Large intestine (tissue), 3 donors: Measurements from ENCODE around the gene PPP4R4. TPM values are rescaled to one million over a fixed set of nuclear protein-coding genes. Genes with fewer than 3 reads are reported as not detected.
"Not testable (repeated sequence)": the region's sequence is repeated elsewhere in the genome, so short reads cannot be mapped to it uniquely, and the experiment has no call there.

Experiments used
- DNase-seq, 2 donors: peaks; one replicate each; pipeline versions ENCODE4 v3.0.0 to v3.0.0-alpha.2; 2013
- H3K27ac ChIP-seq: one replicate; pipeline ENCODE4 v1.5.1; 2013; ENCODE audit warnings: low read length
- H3K27me3 ChIP-seq: 2 replicates; pipeline ENCODE4 v1.6.1; 2013; ENCODE audit warnings: low read length; ENCODE audit not compliant: control insufficient read depth, insufficient read depth
- H3K36me3 ChIP-seq: 2 replicates; pipeline ENCODE4 v1.6.1; 2013; ENCODE audit warnings: low read length; ENCODE audit not compliant: control insufficient read depth, insufficient read depth
- H3K4me1 ChIP-seq: one replicate; pipeline ENCODE4 v1.6.1; 2013; ENCODE audit warnings: low read length; ENCODE audit not compliant: control insufficient read depth, insufficient read depth
- H3K4me3 ChIP-seq: one replicate; pipeline ENCODE4 v1.5.1; 2013; ENCODE audit warnings: low read length
- H3K9me3 ChIP-seq: one replicate; pipeline ENCODE4 v1.6.1; 2013; ENCODE audit warnings: mild to moderate bottlenecking, low read depth, low read length, moderate library complexity; ENCODE audit not compliant: control insufficient read depth
- WGBS: methylation state at CpG from one replicate; pipeline ENCODE4 v1.1.5; 2013; ENCODE audit warnings: low lambda C conversion rate; ENCODE audit not compliant: insufficient coverage; 5-methylcytosine and 5-hydroxymethylcytosine counted together
- polyA plus RNA-seq: library from polyadenylated mRNA; unstranded; fragments of 120-200 nt; gene quantifications from one replicate; pipeline ENCODE4 v1.2.1, GENCODE V29; 2013

PPP4R4 gene
- polyA plus RNA-seq, 1 donor = 0.16 TPM

DNA sequence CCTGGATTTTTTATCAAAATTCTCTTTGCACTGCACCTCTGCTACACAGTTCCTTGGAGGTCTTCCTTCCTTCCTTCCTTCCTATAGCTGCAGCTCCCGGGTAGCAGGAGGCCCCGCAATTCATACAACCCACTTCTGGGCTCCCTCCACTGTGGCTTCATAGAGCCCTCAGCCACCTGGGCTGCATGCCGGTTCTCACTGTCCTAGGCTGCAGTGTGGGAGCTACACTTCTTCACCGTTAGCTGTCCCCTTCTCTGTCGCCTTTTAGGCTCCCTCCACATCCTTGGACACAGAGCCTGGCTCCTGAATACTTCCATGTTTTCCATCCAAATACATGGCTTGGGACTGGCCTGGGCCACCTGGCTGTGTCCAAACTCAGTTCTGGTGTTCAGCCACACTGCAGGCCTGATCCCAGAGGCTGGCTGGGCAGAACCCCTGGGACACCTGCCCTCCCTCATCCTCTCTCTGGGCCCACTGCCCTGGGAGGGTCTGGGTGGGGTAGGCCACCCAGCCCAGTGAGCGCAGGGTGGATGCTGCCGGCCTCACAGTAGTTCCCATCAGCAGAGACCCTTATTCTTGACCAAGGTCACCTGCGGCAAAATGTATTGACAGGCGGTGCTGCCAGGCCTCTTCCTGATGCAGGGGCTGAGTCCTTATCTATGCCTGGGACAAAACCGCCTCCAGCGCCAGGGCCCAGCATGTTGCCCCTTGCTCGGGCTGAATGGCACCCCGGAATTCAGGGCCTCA is 117.2 kb downstream of the PPP4R4 start:
- peaks cover 21% of the 10 kb centered on the region for H3K4me1 ChIP-seq
- no peaks in the 10 kb centered on the region for H3K9me3 ChIP-seq
- no peak for DNase-seq
- H3K36me3 ChIP-seq = no peaks in the 10 kb centered on the region
- no peaks in the 10 kb centered on the region for H3K27me3 ChIP-seq
- no peak overlapping the region for H3K27ac ChIP-seq
- H3K4me3 ChIP-seq = no peak overlapping the region
- WGBS = no CpG with 5 or more reads among the region's 13 CpGs

DNA sequence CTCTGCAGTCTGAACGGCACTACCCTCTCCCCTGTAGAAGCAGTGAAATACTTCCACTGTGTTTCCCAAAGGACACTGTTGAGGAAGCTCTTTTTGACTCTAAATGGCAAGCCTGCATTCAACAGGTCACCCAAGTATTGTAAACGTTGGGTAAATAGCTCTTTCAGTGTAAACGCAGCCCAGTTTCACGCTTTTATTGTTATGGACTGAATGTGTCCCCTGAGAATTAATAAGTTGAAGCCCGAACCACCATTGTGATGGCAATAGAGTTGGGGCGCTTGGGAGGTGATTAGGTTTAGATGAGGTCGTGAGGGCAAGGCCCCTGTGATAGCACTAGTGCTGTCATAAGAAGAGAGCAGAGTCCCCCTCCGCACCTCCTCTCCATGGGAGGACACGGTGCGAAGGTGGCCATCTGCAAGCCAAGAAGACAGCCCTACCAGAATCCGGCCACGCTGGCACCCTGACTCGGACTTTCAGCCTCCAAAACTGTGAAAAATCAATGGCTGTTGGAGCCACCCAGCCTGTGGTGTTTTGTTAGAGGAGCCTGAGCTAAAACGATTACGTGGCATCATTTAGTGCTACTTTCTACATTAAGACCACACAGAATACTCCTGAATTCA is 117.9 kb downstream of the PPP4R4 start:
- 60% methylated on average over 1 of the region's 15 CpGs for WGBS
- Histone ChIP-seq H3K27me3 (no peaks in the 10 kb centered on the region), H3K27ac (no peak overlapping the region), H3K9me3 (no peaks in the 10 kb centered on the region), H3K4me3 (no peak overlapping the region), H3K4me1 (peaks cover 21% of the 10 kb centered on the region), H3K36me3 (no peaks in the 10 kb centered on the region)
- DNase-seq = no peak

DNA sequence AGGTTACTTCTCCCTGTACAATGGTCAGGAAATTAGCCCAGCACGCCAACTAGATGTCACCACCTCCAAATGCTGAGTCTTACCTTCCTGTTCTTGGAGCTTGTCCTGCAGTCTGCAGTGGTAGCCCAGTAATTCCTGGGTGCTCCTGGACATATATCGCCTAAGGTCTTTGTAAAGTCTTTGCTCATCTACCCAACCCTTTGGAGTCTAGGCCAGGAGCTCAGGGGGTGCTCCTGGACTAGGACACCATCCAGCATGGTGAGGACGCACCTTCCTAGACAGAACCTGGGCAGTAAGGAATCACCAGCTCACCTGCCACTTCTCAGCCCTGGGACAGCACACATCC is 118.4 kb downstream of the PPP4R4 start:
- WGBS = no CpG with 5 or more reads among the region's 3 CpGs

DNA sequence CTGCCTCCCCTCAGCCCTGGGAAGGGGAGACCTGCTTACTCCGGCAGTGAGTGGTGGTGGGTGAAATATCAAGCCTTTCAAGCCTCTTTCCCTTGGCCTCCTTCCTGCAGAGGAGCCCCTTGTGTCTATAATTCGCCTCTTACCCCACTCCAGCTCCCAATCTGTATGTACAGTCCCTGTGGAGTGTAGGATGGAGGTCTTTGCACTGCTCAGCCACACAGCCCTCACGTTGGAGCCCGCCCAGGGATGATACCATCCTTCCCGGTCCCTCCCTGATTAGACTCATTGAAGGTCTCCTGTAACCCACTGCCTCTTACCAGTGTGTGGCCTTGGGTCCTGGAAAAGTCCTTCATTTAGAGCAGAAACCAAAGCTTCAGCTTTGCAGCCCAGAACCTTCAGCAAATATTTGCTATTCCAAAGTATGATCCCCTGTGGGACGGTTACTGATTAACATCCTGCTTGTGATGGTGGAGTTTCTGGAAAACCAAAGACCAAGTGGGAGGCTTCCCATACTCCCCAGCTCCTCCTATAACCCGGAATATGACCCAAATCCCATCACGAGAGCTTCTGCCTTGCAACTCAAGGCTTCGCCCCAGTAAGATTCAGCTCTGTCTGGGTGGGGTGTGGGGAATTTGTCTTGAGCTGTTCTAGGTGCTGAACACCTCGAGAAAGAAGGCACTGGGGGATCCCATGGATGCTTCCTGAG is 118.9 kb downstream of the PPP4R4 start, which contains the start of gene SERPINA10:
SERPINA10 (minus strand) TSS at position 397 of the 706 bp plus-strand sequence. CDS start 2,675 bp downstream, outside the sequence.
- Histone ChIP-seq H3K4me1 (peaks cover 21% of the 10 kb centered on the region), H3K27ac (peak within 1 kb of the TSS; percentile 41), H3K9me3 (no peaks in the 10 kb centered on the region), H3K27me3 (no peaks in the 10 kb centered on the region), H3K36me3 (no peaks in the 10 kb centered on the region), H3K4me3 (no peak within 1 kb of the TSS)
- DNase-seq = peak in 1 of 2 donors; percentile 69
- WGBS = no CpG with 5 or more reads among the region's 10 CpGs

More for the DNA sequence above, 118.4 kb downstream of the PPP4R4 start:
- H3K36me3 ChIP-seq = no peaks in the 10 kb centered on the region
- H3K9me3 ChIP-seq = no peaks in the 10 kb centered on the region
- no peak overlapping the region for H3K4me3 ChIP-seq
- H3K4me1 ChIP-seq = peaks cover 21% of the 10 kb centered on the region
- H3K27ac ChIP-seq = peak overlapping the region; percentile 6
- peak in 1 of 2 donors; percentile 13 for DNase-seq
- H3K27me3 ChIP-seq = no peaks in the 10 kb centered on the region

DNA sequence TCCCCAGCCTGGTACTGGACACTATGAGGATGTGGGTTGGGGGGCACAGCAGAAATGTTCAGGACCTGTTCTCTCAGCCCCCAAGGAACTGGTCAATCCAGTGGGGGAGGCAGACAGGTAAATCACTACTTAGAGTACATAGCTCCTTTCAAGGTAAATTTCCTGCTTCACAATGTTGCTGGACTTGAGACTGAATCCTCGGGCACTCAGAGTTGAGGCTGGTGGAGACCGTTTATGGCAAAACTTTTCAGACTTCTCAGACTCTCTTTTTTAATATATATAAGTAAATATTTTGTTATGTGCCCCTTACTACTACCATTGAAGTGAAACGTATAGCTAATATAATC is 119.4 kb downstream of the PPP4R4 start:
- no peak overlapping the region for H3K4me3 ChIP-seq
- no CpG with 5 or more reads among the region's 3 CpGs for WGBS
- no peaks in the 10 kb centered on the region for H3K36me3 ChIP-seq
- H3K27ac ChIP-seq = peak overlapping the region; percentile 41
- peaks cover 21% of the 10 kb centered on the region for H3K4me1 ChIP-seq
- DNase-seq = no peak
- H3K9me3 ChIP-seq = no peaks in the 10 kb centered on the region
- H3K27me3 ChIP-seq = no peaks in the 10 kb centered on the region

DNA sequence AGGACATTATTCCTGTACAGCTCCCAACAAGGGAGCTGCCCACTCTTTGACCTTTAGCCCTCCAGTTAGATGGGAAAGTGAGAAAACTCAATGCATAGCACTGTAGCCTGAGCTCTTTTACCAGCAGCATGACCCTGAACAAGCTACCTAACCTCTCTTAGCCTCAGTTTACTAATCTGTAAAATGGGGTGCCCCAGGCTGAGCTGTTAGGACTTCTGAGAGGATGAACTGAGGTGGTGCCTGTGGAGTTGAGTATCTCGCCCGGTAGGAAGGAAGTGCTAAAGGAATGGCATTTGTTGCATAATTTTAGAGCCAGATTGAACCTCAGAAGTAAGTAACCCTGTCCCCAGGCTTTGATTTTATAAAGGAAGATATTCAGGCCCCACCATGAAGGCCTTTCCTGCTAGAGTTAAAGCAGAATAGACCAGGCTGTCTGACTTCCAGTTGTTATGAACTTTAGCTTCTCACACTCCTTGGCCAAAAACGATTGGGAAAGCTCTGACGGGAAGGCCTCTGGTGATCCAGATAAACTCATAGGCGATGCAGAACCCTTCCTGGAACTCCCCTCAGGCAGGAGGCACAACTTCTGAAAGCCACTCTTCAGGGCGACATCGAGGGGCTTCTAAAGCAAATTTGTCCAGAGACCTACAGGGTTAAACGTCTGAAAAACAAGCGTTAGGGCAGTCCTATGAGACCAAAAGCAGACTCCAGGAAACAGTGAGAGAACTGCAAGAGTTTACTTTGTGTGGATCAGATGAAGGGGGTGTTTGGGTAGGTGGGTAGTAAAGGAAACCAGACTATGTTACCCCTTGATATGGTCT is 121.4 kb downstream of the PPP4R4 start:
- no peaks in the 10 kb centered on the region for H3K27me3 ChIP-seq
- no peaks in the 10 kb centered on the region for H3K9me3 ChIP-seq
- WGBS = 60% methylated on average over 1 of the region's 9 CpGs
- peaks cover 21% of the 10 kb centered on the region for H3K4me1 ChIP-seq
- no peak overlapping the region for H3K4me3 ChIP-seq
- no peak for DNase-seq
- no peaks in the 10 kb centered on the region for H3K36me3 ChIP-seq
- H3K27ac ChIP-seq = no peak overlapping the region

DNA sequence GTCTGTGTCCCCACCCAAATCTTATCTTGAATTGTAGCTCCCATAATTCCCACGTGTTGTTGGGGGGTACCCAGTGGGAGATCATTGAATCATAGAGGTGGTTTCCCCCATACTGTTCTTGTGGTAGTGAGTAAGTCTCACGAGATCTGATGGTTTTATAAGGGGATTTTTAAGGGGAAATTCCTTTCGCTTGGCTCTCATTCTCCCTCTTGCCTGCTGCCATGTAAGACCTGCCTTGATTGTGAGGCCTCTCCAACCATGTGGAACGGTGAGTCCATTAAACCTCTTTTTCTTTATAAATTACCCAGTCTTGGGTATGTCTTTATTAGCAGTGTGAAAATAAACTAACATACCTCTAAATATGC is 122.0 kb downstream of the PPP4R4 start:
- H3K4me1 ChIP-seq = peaks cover 21% of the 10 kb centered on the region
- 100% methylated on average over 1 of the region's 4 CpGs for WGBS
- not testable (repeated sequence) for H3K36me3 ChIP-seq, H3K9me3 ChIP-seq, DNase-seq, H3K4me3 ChIP-seq, H3K27me3 ChIP-seq, H3K27ac ChIP-seq

DNA sequence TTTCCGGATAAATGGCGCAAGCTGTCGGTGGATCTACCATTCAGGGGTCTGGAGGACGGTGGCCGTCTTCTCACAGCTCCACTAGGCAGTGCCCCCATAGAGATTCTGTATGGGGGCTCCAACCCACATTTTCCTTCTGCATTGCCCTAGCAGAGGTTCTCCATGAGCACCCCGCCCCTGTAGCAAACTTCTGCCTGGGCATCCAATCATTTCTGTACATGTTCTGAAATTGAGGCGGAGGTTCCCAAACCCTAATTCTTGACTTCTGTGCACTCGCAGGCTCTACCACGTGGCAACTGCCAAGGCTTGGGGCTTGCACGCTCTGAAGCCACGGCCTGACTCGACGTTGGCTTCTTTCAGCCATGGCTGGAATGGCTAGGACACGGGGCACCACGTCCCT is 124.0 kb downstream of the PPP4R4 start:
- Histone ChIP-seq H3K27ac (no peak overlapping the region), H3K36me3 (no peaks in the 10 kb centered on the region), H3K4me3 (no peak overlapping the region), H3K9me3 (no peaks in the 10 kb centered on the region), H3K27me3 (no peaks in the 10 kb centered on the region), H3K4me1 (peaks cover 6% of the 10 kb centered on the region)
- WGBS = no CpG with 5 or more reads among the region's 15 CpGs
- DNase-seq = no peak

DNA sequence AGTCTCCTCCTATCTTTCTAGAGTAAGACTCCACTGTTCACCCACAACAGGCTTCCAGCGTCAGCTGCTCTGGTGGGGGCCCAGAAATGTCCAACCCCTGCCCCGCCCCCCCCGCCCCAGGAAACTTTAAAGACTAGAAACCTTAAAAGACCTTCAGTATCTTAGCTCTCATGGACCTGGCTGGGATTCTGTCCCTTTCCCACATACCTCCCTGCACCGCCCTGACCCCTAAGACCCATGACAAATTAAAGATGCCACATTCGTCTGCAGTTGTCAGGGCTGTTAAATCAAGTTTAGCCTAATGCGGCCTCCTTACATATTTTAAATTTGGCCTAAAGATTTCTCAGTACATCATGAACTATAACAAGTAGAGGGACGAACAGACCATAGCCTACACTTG is 129.0 kb downstream of the PPP4R4 start:
- DNase-seq = no peak
- WGBS = no CpG with 5 or more reads among the region's 7 CpGs
- no peak overlapping the region for H3K4me3 ChIP-seq
- no peaks in the 10 kb centered on the region for H3K27me3 ChIP-seq
- no peak overlapping the region for H3K27ac ChIP-seq
- H3K4me1 ChIP-seq = peaks cover 11% of the 10 kb centered on the region
- no peaks in the 10 kb centered on the region for H3K9me3 ChIP-seq
- no peaks in the 10 kb centered on the region for H3K36me3 ChIP-seq

DNA sequence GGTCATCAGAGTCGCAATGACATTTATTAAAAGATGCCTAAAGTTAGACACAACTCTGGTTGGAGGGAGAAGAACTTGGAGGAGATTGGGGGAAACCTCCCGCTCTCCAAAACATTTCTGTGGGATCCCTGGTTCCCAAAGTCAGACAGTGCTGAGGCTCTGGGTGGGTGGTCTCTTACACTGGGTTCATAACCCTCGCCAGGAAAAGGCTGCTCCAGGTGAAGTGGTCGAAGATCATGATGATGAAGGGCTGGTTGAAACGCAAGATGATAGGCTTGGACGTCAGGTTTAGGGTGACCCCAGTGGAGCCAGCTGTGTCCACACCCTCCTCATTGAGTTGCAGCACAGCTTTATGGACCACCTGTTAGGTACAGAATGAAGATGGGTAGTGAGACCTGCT is 130.1 kb downstream of the PPP4R4 start:
- peaks cover 11% of the 10 kb centered on the region for H3K4me1 ChIP-seq
- no peaks in the 10 kb centered on the region for H3K9me3 ChIP-seq
- DNase-seq = no peak
- WGBS = no CpG with 5 or more reads among the region's 6 CpGs
- no peaks in the 10 kb centered on the region for H3K36me3 ChIP-seq
- H3K27me3 ChIP-seq = no peaks in the 10 kb centered on the region
- no peak overlapping the region for H3K27ac ChIP-seq
- H3K4me3 ChIP-seq = no peak overlapping the region
